ENCODE data around the gene DYNLT4. TPM values are rescaled to one million over a fixed set of nuclear protein-coding genes. Genes with fewer than 3 reads are reported as not detected.
A peak's percentile ranks its signal among the peaks of the same experiment; 100 is the strongest.

DYNLT4 gene
- total and polyA plus RNA-seq, 12 donors: 0.51 to 2.0 (median 0.71) TPM; not detected in 2

DNA sequence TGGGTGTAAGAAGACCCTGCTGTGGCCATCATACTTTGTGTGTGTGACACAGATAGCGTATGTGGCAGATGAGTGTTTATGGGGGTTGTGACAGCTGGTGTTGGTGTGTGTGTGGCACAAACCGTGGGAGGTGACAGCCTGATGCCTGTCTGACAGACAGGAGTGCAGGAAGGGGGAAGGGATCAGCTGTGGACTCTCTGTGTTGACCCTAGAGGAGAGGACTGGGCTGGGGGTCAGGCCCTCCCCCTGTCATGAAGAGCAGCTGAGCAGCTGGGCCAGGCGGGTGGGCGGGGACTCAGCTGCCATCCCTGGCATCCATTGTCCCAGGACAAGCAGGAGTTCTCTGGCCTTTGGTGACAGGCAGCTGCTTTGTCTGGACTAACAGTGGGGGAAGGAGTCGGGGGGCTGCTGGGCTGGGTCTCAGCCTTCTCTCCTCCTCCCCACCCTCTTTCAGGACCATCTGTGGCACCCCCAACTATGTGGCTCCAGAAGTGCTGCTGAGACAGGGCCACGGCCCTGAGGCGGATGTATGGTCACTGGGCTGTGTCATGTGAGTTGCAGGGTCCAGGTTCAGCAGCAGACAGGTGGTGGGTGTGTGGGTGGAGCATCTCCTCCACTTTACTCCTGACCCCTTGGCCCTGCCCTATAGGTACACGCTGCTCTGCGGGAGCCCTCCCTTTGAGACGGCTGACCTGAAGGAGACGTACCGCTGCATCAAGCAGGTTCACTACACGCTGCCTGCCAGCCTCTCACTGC, 4.7 kb downstream of the DYNLT4 start:
- Histone ChIP-seq H3K4me1 (peaks cover 28 to 73% (median 66%) of the 10 kb centered on the region in 9 donors), H3K27ac (peak overlapping the region in 9 of 10 donors; percentile 47 to 100 (median 97)), H3K4me3 (peak overlapping the region in 9 of 10 donors; percentile 64 to 98 (median 89)), H3K9me3 (no peaks in the 10 kb centered on the region), H3K27me3 (no peaks in the 10 kb centered on the region), H3K36me3 (peaks cover 0 to 48% (median 23%) of the 10 kb centered on the region in 9 donors)
- no peak for DNase-seq
- intact Hi-C loops (cut with DNase I): loop anchor here in 1 of 10 donors (5.0 kb wide), 1 partner anchor 35 kb away; no protein-coding TSS in a partner anchor
- TF ChIP-seq, protein P1, sequence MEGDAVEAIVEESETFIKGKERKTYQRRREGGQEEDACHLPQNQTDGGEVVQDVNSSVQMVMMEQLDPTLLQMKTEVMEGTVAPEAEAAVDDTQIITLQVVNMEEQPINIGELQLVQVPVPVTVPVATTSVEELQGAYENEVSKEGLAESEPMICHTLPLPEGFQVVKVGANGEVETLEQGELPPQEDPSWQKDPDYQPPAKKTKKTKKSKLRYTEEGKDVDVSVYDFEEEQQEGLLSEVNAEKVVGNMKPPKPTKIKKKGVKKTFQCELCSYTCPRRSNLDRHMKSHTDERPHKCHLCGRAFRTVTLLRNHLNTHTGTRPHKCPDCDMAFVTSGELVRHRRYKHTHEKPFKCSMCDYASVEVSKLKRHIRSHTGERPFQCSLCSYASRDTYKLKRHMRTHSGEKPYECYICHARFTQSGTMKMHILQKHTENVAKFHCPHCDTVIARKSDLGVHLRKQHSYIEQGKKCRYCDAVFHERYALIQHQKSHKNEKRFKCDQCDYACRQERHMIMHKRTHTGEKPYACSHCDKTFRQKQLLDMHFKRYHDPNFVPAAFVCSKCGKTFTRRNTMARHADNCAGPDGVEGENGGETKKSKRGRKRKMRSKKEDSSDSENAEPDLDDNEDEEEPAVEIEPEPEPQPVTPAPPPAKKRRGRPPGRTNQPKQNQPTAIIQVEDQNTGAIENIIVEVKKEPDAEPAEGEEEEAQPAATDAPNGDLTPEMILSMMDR (IDR thresholded peaks at IDR 0.05): no peak
- ATAC-seq: no peak
- 78 to 83% methylated on average over 13 of the region's 13 CpGs for WGBS, 2 donors

- Histone ChIP-seq H3K27ac (peak overlapping the region in 9 of 10 donors; percentile 12 to 100 (median 97)), H3K4me3 (peak overlapping the region; percentile 32 to 98 (median 88)), H3K4me1 (peaks cover 20 to 66% (median 58%) of the 10 kb centered on the region in 9 donors), H3K9me3 (no peaks in the 10 kb centered on the region), H3K36me3 (peaks cover 0 to 46% (median 23%) of the 10 kb centered on the region in 9 donors), H3K27me3 (no peaks in the 10 kb centered on the region)
- ATAC-seq (no peak), DNase-seq (no peak)
- intact Hi-C loops (cut with DNase I): loop anchor here in 1 of 10 donors (2.0 to 5.0 kb wide), 2 partner anchors 17 to 36 kb away; no protein-coding TSS in a partner anchor
- WGBS, 2 donors: 42 to 60% methylated on average over 13 of the region's 13 CpGs
- TF ChIP-seq, protein P1 (IDR thresholded peaks at IDR 0.05): no peak
These were observed 5.5 kb downstream of the DYNLT4 start for GRCh38 chr1:44801491-44802305.

DNA sequence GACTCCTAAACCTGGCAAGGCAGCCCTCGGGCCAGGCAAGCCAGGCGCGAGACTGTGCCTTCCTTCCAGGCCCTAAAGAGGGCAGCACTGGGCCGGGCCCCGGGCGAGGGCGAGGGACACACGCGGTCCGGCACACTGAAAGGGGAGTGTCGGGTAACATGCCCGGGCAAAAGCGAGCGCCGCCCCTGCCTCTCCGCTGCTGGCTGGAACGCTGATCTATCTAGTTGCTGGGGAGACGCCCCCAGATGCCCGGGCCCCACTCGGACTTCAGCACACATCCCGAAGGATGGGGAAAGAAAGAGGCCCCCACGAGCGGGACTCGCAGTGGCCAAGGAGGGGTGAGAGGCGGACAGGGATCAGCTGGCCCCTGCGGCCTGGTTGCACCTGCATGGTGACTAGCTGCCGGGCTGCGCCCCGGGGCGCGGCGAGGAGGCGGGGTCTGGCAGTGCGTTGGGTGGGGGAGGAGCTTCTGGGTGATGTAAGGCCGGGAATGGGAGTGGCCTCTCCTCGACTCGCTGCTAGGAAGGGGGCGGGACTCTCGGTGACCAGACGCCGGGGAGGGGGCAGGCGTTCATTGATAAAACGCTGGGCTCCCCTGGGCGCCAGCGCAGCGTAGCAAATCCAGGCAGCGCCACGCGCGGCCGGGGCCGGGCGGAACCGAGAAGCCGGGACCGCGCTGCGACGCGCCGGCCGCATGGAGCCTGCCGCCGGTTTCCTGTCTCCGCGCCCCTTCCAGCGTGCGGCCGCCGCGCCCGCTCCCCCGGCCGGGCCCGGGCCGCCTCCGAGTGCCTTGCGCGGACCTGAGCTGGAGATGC, 7.2 kb downstream of the DYNLT4 start, which contains the start of gene PLK3:
TSS of gene PLK3 (plus strand) at position 608 of the 815 bp plus-strand sequence. CDS start at position 695, 87 bp downstream.
- ATAC-seq: peak; percentile 95 to 98 (median 96)
- intact Hi-C loops (cut with DNase I): loop anchor here in 5 of 10 donors (2.0 to 10.0 kb wide), 8 partner anchors 19 to 505 kb away; partner anchors contain the start of genes HECTD3 (in 3 of the 5) and UROD (in 3 of the 5)
- Histone ChIP-seq H3K36me3 (peaks cover 0 to 29% (median 21%) of the 10 kb centered on the region in 9 donors), H3K4me3 (peak within 1 kb of the TSS; percentile 64 to 98 (median 92)), H3K27me3 (no peaks in the 10 kb centered on the region), H3K9me3 (no peaks in the 10 kb centered on the region), H3K27ac (peak within 1 kb of the TSS; percentile 85 to 100 (median 96)), H3K4me1 (peaks cover 11 to 48% (median 41%) of the 10 kb centered on the region in 9 donors)
- 0% methylated on average over 68 to 79 of the region's 79 CpGs for WGBS, 2 donors
- DNase-seq: peak; percentile 96 to 99
- TF ChIP-seq, protein P1 (IDR thresholded peaks at IDR 0.05): peak; percentile 92 to 98 (median 96)

Data from heart right ventricle (tissue), 16 donors.